Breast epithelium (tissue), 3 donors: Measurements from ENCODE around the gene GLI3.

Experiments used
- CTCF ChIP-seq, 3 donors: fragments of 450-650 bp; IDR thresholded peaks; one replicate each; pipeline ENCODE4 v1.5.1; 2016 to 2017; ENCODE audit warnings: antibody characterized with exemption in 3 of 3, mild to moderate bottlenecking in 3 of 3, moderate library complexity in 3 of 3
- POLR2A ChIP-seq: fragments of 450-650 bp; IDR thresholded peaks from one replicate; pipeline ENCODE4 v1.6.1; 2016; ENCODE audit warnings: antibody characterized with exemption, mild to moderate bottlenecking, moderate library complexity
- POLR2AphosphoS5 ChIP-seq, 3 donors: sonication (generic); formaldehyde crosslinking; IDR thresholded peaks; one replicate each; pipeline ENCODE4 v1.6.1; 2017; ENCODE audit warnings: antibody characterized with exemption in 3 of 3

GRCh38 chr7:42120191-42120590 lies 116.8 kb downstream of the GLI3 start:
- TF ChIP-seq CTCF (IDR thresholded peaks at IDR 0.05) (no peak), POLR2A (no peak), POLR2AphosphoS5 (IDR thresholded peaks at IDR 0.05) (no peak)
